HuH-7 (cell line): ENCODE results near the gene RBM18.

Source experiments
- DNase-seq: peaks from one replicate; pipeline ENCODE4 v3.0.0; 2011; ENCODE audit warnings: low spot score

The RBM18 gene

GRCh38 chr9:122264360-122265148 is at the start of gene RBM18, which contains the start of gene MRRF:
Gene RBM18, minus strand, starts transcription at chr9:122264840. Its CDS starts 3,348 bp downstream, at chr9:122261492.
Gene MRRF, plus strand, starts transcription at chr9:122264882. Its CDS starts 6,010 bp downstream, at chr9:122270892.
- peak; percentile 69 for DNase-seq

- no peak for DNase-seq
Measured at GRCh38 chr9:122314165-122314564, 49.5 kb upstream of the RBM18 start.

GRCh38 chr9:122309861-122310260 is 45.2 kb upstream of the RBM18 start:
- no peak for DNase-seq

GRCh38 chr9:122307925-122308324 is 43.3 kb upstream of the RBM18 start:
- DNase-seq = no peak

- no peak for DNase-seq
Measured at GRCh38 chr9:122307061-122307460, 42.4 kb upstream of the RBM18 start.

GRCh38 chr9:122302237-122303093 is 37.8 kb upstream of the RBM18 start:
- DNase-seq = no peak

- no peak for DNase-seq
Measured at GRCh38 chr9:122297512-122297911, 32.9 kb upstream of the RBM18 start.

GRCh38 chr9:122294531-122294930 is 29.9 kb upstream of the RBM18 start:
- no peak for DNase-seq

- no peak for DNase-seq
Measured at GRCh38 chr9:122291458-122291857, 26.8 kb upstream of the RBM18 start.

GRCh38 chr9:122287214-122287720 is 22.6 kb upstream of the RBM18 start:
- no peak for DNase-seq

- DNase-seq = no peak
Measured at GRCh38 chr9:122286764-122287163, 22.1 kb upstream of the RBM18 start.

- DNase-seq = no peak
Measured at GRCh38 chr9:122281368-122281767, 16.7 kb upstream of the RBM18 start.

GRCh38 chr9:122277285-122277897 is 12.8 kb upstream of the RBM18 start:
- DNase-seq = no peak

- DNase-seq = no peak
Measured at GRCh38 chr9:122276096-122276495, 11.5 kb upstream of the RBM18 start.

- no peak for DNase-seq
Measured at GRCh38 chr9:122274055-122274454, 9.4 kb upstream of the RBM18 start.

GRCh38 chr9:122268041-122268814 is 3.6 kb upstream of the RBM18 start:
- no peak for DNase-seq

- peak; percentile 24 for DNase-seq
Measured at GRCh38 chr9:122265149-122265915, 692 bp upstream of the RBM18 start.

GRCh38 chr9:122263699-122264349 is 816 bp downstream of the RBM18 start:
- DNase-seq = no peak

- no peak for DNase-seq
Measured at GRCh38 chr9:122262073-122262472, 2.6 kb downstream of the RBM18 start.

- peak; percentile 79 for DNase-seq
Measured at GRCh38 chr9:122261469-122261881, 3.2 kb downstream of the RBM18 start.
